Tibial nerve (tissue), 3 donors: ENCODE measurements around the gene CERS6.

ENCODE experiments used
- POLR2A ChIP-seq, 2 donors: fragments of 450-650 bp; IDR thresholded peaks; one replicate each; pipeline ENCODE4 v1.6.1; 2017; ENCODE audit warnings: antibody characterized with exemption in 2 of 2, mild to moderate bottlenecking in 2 of 2, moderate library complexity in 2 of 2
- TF ChIP-seq, protein P1 (sequence below), 5 experiments: fragments of 200-600 bp in 3 of 5; fragments of 450-650 bp in 2 of 5; sonication (generic) in 3 of 5; IDR thresholded peaks; one replicate each; pipeline ENCODE4 v1.5.1; 2016 to 2019; ENCODE audit warnings: antibody characterized with exemption in 5 of 5, mild to moderate bottlenecking in 3 of 5, moderate library complexity in 2 of 5

DNA sequence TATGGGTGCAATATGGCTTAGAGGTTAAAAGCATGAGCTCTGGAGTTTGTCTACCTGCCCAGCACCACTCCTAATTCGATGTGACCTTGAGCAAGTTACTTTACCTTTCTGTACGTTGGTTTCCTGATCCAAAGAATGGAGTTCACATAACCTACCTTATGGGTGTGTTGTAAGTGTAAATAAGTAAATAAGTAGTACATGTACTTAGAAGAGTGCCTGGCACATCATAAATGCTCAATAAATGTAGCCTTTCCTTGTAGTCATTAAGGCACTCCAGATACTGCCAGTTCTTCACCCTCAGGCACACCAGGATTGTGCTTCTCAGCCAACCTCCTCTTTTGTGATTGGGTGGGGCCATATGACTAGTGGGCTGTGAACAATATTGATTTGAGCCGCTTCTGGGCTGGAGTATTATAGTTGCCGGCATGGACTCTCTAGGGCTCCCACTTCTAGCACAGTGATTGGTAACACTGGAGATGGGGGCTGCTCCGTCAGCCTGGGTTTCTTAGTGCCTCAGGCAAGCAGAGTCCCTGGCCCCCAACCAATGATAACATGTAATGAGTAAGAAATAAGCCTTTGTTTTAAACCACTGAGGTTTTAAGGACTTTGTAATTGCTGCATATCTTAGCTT lies 244.7 kb downstream of the CERS6 start:
- no peak for TF ChIP-seq POLR2A (IDR thresholded peaks at IDR 0.05)
- TF ChIP-seq, protein P1, sequence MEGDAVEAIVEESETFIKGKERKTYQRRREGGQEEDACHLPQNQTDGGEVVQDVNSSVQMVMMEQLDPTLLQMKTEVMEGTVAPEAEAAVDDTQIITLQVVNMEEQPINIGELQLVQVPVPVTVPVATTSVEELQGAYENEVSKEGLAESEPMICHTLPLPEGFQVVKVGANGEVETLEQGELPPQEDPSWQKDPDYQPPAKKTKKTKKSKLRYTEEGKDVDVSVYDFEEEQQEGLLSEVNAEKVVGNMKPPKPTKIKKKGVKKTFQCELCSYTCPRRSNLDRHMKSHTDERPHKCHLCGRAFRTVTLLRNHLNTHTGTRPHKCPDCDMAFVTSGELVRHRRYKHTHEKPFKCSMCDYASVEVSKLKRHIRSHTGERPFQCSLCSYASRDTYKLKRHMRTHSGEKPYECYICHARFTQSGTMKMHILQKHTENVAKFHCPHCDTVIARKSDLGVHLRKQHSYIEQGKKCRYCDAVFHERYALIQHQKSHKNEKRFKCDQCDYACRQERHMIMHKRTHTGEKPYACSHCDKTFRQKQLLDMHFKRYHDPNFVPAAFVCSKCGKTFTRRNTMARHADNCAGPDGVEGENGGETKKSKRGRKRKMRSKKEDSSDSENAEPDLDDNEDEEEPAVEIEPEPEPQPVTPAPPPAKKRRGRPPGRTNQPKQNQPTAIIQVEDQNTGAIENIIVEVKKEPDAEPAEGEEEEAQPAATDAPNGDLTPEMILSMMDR (IDR thresholded peaks at IDR 0.05) = no peak
